NCI-H2171 treated with DMSO at 0.1 percent for 48 hours (cell line): ENCODE data around the gene PDZD7.

Source experiments
- DNase-seq: peaks from one replicate; lab custom pipeline; 2025; lab: John Stamatoyannopoulos, UW

PDZD7 gene

DNA sequence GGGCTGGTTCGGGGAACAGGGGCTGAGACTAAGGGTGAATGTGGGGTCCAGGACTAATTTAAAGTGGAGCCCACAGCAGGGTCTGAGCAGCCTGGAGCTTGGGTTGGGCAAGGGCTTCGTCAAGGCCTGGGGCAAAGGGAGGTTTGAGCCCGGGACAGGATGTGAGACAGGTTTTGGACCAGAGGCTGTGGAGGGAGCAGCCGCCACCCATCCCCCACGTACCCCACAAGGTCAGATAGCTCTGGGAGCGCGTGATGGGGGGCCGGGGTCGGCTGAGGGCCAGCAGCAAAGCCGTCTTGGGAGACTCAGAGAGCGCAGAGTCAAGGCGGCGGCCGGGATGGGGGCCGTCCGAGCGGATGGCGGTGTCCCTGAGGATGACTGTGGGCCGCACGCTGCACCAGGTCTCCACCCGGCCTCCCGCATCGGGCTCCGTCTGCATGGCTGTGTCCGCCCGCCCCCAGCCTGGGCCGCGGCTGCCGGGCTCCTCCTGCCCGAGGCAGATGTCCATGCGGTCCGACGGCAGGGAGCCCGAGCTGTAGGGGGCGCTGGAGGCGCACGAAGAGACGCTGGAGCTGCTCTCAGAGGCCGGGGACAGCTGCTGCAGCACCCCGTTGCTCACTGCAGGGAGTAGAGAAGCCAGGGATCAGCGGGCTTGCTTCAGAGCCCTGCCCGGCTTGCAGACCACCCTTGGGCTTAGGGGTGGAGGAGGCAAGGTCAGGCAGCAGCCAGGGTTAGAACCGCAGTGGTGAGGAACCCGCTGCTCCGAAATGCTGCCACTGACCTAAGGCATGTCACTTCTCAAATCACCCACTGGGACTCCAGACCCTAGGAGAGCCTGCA lies 12.1 kb downstream of the PDZD7 start:
- peak; percentile 64 for DNase-seq

DNA sequence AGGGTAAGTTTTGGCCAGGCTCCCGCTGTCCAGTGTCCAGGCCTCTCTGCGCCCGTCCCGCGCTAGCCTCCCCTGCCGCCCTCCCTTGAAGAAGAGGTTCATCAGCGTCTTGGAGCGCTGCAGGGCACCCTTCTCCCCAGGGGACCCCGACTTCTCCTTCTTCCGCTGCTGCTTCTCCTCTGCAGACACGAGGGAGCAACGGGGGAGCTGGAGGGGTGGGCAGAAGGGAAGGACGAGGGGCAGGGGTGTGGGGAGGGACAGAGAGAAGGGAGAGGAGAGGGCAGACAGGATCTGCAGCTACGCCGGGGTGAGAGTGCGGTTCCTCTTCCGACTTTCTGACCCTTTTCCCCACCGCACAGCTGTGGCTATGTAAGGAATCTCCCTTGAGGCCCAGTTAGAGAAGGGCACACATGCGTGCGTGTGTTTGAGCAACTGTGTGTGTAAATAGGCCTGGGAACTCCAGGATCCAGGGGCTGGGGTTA lies 12.8 kb downstream of the PDZD7 start:
- DNase-seq: no peak

DNA sequence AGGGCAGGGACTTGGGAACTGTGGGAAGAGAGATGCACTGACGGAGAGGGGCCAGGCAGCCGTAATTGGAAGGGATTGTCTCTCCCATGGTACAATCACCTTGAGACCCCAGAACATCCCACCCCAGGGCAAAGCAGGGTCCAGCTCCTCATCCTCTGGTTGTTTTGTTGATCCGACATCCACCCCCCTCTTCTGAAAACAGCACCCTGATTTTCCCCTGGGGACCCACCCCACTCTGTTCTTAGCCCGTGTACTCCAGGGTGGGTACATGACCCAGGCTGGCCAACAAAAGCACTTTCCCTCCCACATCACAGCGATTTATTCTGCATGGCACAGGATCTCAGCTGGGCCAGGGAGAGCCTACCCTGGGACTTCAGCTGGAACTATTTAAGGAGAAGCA lies 14.1 kb downstream of the PDZD7 start:
- DNase-seq: no peak

DNA sequence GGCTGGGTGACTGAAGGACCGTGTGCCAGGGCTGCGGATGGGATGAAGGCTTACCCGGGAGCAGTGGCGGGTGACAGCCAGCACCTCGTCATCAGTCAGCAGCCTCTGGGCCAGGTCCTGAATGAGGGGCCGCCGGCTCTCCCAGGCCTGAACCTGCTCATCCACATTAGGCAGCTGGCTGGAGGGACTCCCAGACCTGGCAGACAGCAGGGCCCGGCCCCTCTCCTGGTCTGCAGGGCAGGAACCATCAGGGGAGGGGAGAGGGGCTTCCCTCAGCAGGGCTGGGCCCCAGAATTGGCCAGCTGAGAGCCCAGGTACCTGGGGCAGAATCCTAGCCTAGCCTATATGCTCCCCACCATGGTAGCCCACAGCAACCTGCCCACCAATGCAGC lies 15.4 kb downstream of the PDZD7 start:
- DNase-seq: no peak

DNA sequence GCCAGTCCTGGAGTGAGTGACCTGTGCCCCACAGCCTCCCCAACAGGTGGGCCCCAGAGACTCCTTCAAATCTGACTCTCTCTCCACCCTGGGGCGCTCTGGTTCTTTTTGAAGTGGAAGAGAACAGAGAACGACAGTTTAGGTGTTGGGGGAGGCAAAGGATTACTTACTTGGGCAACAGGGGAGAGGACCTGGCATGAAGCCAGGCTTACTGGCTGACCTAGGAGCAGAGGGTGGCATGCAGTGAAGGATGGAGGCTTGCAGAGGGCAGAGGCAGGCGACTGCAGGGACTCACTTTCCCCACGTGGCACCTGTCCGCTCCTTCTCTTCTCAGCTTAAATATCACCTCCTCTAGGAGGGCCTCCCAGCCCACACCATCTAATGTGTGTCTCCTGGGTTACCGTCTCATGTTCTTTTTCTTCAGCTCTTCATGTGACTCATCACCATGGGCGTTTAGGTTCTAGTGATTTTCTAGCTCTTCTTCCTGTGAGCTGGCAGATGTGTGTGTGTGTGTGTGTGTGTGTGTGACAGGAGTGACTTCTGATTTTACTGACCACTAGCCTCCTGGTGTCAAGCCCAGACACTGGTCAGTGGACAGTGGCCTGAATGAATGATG lies 15.9 kb downstream of the PDZD7 start:
- no peak for DNase-seq

DNA sequence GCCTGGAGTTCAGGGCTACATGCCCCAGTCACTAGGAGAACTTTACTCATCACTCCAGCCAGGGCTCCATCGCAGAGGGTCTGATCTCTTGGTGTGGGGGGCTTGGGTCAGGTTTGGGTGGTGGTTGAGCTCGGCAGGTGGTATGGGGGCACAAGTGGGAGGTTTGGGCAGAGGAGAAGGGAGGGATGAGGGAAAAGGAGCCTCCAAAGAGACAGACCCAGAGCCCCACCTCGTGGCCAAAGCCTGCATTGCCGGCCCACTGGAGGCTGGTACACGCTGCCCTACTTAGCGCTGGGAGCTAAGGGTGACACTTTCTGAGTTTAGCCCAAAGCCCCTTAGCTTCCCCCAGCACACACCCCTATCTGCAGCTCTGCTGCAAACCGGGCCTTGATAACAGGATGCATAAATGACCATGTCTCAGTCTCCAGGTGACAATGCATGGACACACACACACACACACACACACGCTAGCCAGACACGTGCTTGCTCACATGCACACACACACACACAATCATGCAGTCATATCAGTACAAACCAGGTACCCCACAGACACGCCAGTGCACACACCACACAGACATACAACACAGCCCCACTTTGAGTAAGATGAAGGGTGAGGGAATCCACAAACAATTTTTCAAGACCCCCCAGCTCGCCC lies 16.6 kb downstream of the PDZD7 start:
- DNase-seq: peak; percentile 16

DNA sequence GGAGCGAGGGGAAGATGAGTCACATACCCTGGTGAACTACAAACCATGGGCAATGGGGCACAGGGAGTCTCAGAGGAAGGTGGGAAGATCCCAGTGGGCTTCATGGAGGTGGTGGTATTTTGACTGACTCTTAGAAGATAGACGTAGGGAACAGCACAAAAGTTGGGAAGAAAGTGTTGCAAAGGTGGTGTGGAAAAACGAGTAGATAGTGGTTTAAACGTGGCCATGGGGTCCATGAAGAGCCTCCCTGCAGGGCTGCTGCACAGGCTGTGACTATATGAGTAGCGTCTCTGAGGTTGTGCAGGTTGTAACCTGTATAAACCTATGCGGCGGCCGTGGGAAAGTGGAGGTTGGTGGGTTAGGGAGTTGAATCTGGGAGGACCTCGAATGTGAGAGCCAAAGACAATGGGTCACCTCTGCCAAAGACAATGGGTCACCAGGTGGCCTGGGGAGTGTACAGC lies 17.5 kb downstream of the PDZD7 start:
- DNase-seq: no peak

DNA sequence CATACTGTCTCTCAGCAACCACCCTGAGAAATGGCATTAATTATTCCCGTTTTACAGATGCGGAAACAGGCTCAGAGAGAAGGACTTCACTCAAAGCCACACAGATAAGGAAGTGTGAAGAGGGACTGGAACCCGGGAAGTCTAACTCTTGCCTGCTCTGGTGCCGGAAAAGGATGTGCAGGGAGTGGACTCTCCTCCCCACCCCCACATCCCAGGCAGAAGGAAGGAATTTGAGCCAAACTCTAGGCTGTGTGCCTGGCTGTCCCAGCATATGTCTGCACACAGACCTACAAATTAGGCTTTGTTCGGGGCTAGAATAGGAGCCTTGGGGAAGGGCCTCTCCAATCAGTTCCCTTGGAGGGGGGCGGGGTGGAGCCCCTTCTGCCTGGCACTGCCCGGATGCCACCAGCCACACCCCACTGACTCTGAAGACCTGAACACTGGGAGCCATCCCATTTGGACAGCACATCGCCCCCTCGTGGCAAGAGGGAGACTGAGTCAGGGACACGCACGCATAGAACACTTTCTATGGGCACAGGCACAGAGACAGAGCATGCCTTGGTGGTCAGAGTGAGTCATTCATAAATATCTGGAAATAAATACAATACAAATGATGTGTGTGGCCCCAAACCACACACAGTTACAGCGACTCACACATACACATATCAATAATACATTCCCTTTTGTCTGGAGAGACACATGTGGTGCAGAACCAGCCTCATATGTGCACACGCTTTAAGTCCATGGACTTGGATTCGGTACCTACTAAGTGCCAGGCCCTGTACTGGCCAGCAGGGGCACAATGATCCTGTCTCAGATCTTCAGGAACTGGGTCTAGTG lies 18.2 kb downstream of the PDZD7 start:
- DNase-seq: peak; percentile 50

DNA sequence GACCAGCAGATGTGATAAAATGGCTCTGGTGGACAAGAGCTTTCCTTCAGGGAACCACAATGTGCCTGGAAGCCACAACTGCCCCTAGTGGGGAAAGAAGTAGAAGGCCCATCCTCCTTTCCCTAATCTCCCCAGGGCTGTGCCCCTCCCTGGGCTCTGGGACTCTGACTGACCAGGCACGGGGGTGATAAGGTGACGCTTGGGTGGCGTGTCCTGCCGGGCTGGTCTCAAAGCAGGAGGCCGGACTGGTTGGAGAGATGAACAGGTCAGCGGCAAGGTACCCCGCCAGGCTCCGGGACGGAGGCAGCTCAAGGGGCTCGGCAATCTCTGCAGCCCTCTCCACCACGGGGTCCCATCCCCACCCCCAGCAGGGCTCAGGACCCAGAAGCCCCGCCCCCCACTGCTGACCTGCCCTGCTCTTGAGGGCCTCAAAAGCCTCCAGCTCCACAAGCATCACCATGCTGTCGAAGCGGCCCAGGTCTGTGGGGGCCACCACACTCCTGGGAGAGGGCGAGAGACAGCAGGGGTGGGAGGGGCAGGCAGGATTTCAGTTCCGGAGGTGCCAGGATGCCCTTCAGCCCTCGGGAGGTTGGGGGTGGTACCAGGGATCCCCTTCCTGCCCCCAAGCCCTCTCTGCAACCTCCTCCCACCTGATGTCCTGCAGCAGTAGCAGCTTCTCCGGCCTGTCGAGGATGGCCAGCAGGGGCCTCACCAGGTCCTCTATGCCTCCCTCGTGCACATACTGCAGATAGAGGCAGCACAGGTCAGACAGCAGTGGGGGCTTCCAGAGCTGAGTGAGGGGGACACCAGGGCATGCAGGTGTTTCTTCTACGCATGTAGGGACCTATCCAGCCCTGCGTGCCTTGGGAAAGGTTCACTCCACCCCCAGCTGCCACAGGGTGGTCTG lies 19.2 kb downstream of the PDZD7 start:
- no peak for DNase-seq

DNA sequence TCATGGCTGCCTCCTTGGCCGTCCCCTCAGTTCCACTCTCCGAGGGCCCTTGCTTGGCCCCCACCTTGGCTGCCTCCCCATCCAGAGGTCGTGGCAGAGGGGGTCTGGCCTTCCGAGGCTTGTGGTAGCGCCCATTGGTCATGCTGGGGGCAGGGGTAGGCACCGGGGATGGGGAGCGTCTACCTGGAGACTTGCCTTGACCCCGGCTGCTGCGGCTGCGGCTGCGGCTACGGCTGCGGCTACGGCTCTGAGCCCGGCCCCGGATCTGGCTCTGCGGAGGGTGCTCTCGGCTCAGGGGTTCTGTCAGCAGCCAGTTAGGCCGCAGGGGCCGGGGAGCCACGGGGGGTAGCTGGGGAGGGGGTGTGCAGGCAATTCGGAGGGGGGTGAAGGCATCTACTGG lies 20.6 kb downstream of the PDZD7 start:
- no peak for DNase-seq

DNA sequence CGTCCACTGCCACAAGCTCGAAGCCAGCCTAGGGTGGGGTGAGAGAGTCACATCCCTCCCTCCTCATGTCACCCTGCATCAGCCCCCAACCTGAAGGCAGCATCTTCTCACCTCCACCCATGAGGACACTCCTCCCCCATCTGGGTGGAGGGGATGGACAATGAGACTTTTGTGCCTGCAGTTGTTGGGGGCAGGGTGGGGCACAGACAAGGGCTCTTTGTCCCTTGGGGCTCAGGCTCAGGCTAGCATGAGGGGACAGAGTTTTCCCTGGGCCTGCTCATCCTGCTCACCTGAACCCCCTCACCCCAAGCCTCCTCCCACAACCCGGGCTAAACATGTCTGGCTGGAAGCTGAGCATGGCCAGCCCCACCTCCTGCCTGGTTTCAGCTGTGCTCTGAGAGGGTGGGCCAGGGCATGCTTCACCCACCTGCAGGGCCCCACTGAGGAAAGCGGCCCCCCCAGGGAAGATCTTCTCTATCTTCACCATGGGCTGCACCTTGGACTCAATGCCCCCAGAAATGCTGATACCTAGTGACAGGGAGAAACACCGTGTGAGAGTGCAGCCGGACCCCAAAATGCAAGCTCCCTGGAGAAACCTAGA lies 22.0 kb downstream of the PDZD7 start:
- DNase-seq: no peak

DNA sequence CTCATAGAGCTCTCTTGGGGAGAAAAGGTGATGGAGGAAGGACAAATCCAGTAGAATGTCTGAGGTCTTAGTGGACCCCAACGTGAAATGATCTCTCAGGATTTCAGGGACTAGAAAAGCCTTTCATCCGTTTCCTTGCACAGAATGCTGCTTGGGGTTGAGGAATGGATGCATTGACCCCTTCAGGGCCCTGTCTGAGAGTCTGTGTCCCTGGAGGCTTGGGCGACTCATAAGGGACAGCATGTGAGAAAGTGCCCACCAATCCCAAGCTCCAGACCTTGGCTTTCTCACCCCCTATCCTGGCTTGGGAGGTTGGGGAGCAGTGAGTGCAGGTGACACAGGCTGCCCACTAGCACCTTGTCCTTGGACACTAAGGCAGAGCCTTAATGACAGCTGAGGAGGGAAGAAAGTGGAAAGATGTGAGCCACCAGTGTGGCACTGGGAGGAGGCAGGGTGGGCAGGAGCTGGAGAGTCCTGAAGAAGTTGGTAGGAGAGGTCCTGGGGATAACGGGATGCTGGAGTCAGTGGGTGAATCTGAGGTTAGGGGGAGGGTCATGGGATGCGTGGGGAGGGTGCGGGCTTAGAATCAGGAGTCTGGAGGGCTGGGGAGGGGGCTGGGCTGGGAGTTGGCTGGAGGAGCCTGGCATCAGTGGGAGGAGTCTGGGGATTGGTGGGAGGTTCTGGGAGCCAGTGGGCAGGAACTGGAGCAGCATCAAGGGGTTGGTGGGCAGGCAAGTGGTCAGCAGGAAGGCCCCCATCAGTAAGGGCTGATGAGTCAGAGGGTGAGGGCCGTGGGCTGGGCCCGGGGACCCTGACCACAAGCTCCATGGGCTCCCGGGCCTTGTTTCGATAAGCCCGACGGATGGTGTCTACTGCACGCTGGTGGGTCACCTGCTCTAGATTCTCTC lies 22.8 kb downstream of the PDZD7 start:
- no peak for DNase-seq

DNA sequence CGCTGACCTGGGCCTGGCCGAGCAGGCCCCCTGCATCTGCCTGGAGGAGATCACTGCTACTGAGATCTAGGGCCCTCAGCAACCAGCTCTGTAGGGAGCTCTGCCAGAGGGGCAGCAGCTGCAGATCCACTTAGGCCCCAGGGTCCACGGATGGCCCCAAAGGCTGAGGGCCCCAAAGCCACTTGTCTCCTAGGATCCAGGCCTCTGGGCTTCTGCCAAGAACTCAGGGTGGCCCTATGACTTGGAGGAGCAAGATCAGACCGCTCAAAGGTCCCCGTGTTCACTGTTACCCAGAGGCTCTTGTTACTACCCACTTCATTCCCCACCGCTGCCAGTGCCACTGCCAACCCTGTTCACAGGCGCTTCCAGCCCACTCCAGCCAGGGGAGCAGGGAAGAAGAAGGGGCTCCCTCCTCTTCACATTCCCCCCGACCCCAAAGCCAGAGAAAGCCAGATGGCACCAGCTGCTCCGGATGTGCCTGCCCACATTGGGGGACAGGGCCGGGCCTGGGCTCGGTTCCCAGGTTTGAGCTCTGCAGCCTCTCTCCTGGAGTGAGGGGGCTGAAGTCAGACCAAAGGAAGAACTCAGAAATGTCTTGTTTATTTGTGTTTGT lies 23.7 kb downstream of the PDZD7 start:
- DNase-seq: no peak

DNA sequence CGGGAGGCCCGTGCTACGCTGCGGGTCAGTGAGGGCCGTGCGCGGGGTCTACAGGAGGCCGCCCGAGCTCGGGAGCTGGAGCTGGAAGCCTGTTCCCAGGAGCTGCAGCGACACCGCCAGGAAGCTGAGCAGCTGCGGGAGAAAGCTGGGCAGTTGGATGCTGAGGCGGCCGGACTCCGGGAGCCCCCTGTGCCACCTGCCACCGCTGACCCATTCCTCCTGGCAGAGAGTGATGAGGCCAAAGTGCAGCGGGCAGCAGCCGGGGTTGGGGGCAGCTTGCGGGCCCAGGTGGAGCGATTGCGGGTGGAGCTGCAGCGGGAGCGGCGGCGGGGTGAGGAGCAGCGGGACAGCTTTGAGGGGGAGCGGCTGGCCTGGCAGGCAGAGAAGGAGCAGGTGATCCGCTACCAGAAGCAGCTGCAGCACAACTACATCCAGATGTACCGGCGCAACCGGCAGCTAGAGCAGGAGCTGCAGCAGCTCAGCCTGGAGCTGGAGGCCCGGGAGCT lies 24.3 kb downstream of the PDZD7 start:
- no peak for DNase-seq

DNA sequence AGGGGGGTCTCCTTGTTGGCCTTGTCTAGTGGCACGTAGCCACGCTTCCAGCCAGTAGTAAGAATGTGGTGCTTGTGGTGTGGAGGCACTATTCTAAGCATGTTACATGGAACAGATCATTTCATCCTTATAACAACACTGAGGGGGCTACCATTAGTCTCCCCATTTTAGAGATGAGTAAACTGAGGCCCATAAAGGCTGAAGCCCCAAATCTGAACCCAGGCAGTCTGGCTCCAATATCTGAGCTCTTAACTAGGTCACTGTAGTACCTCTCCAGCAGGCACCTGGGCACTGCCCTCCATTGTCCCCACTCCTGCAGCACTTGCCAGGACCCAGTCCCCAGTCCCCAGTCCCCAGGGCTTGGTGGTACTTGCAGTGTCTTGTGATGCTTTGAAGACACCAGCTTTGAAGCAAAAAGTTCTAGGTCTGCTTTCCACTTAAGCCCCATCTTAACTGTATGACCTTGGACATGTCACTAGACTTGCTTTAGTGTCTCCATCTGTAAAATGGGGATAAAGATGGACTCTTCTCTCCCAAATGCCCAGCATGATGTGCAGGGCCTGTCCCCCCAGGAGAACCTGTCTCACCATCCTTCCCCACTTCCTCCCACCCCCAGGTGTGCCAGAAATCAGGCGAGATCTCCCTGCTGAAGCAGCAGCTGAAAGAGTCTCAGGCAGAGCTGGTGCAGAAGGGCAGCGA lies 24.9 kb downstream of the PDZD7 start:
- DNase-seq: no peak

DNA sequence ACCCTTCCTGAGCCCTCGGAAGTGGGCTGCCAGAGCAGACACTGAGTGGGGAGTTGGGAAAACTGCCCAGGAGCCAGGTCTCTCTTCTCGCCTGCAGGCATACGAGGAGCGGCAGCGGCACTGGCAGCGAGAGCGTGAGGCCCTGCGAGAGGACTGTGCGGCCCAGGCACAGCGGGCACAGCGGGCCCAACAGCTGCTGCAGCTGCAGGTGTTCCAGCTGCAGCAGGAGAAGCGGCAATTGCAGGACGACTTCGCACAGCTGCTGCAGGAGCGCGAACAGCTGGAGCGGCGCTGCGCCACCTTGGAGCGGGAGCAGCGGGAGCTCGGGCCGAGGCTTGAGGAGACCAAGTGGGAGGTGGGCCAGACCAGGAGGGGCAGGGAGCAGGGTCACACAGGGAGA lies 25.6 kb downstream of the PDZD7 start:
- no peak for DNase-seq

DNA sequence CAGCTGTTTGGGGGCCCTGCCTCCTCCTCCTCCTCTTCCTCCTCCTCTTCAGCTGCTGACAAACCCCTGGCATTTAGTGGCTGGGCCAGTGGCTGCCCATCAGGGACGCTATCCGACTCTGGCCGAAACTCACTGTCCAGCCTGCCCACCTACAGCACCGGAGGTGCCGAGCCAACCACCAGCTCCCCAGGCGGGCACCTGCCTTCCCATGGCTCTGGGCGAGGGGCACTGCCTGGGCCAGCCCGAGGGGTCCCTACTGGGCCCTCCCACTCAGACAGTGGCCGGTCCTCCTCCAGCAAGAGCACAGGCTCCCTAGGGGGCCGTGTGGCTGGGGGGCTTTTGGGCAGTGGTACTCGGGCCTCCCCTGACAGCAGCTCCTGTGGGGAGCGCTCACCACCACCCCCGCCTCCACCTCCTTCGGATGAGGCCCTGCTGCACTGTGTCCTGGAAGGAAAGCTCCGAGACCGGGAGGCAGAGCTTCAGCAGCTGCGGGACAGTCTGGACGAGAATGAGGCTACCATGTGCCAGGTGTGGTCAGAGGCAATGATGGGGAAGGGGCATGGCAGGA lies 27.2 kb downstream of the PDZD7 start:
- DNase-seq: no peak

DNA sequence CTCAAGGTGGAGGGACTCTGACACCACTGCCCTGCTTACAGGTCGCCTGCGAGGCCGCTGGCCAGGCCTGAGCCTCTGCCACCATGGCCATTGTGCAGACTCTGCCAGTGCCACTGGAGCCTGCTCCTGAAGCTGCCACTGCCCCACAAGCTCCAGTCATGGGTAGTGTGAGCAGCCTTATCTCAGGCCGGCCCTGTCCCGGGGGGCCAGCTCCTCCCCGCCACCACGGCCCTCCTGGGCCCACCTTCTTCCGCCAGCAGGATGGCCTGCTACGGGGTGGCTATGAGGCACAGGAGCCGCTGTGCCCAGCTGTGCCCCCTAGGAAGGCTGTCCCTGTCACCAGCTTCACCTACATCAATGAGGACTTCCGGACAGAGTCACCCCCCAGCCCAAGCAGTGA lies 28.5 kb downstream of the PDZD7 start:
- no peak for DNase-seq
